ENCODE data around the gene FXYD2.

The FXYD2 gene

GRCh38 chr11:117832511-117832910 is 8.0 kb upstream of the FXYD2 start:
- no peaks in the 10 kb centered on the region for H3K79me1 ChIP-seq (ENCODE audit: low read length)
- H3K9ac ChIP-seq (ENCODE audit: low read length) = no peak overlapping the region
- H3K56ac ChIP-seq (ENCODE audit: low read length) = no peak overlapping the region
- no peak overlapping the region for H2BK120ac ChIP-seq (ENCODE audit: low read depth, low read length)
- WGBS (ENCODE audit: extremely low coverage, insufficient coverage, low lambda C conversion rate) = no CpG with 5 or more reads among the region's 8 CpGs
- no peaks in the 10 kb centered on the region for H3K36me3 ChIP-seq (ENCODE audit: control insufficient read depth, insufficient read depth, low read length)
- no peak overlapping the region for H3K4me2 ChIP-seq (ENCODE audit: low read length)
- H3K23ac ChIP-seq (ENCODE audit: low read length) = no peak overlapping the region
- H3K27me3 ChIP-seq (ENCODE audit: insufficient read depth, low read length, poor library complexity) = no peaks in the 10 kb centered on the region
- no peak overlapping the region for H2BK5ac ChIP-seq (ENCODE audit: low read length)
- no peak overlapping the region for H3K27ac ChIP-seq (ENCODE audit: low read depth, low read length)
- H3K4ac ChIP-seq (ENCODE audit: low read depth, low read length) = no peak overlapping the region
- no peak overlapping the region for H2BK15ac ChIP-seq (replicated peaks; ENCODE audit: low read depth)
- peaks cover 3% of the 10 kb centered on the region for H3K4me1 ChIP-seq (ENCODE audit: control insufficient read depth, low read depth, low read length)
- no peak overlapping the region for H3K4me3 ChIP-seq (ENCODE audit: low read length)
- no peaks in the 10 kb centered on the region for H3K79me2 ChIP-seq (ENCODE audit: control insufficient read depth, insufficient read depth, low read length)
- no peak overlapping the region for H3K18ac ChIP-seq (ENCODE audit: low read length)
- H4K5ac ChIP-seq (ENCODE audit: low read length) = no peak overlapping the region
- DNase-seq = no peak
- H2AK5ac ChIP-seq (ENCODE audit: low read length) = no peak overlapping the region
- H4K8ac ChIP-seq (ENCODE audit: low read depth, low read length) = no peak overlapping the region

- no peaks in the 10 kb centered on the region for H3K79me2 ChIP-seq (ENCODE audit: control insufficient read depth, insufficient read depth, low read length)
- H3K9ac ChIP-seq (ENCODE audit: low read length) = no peak overlapping the region
- no peak overlapping the region for H3K4ac ChIP-seq (ENCODE audit: low read depth, low read length)
- no peak overlapping the region for H3K23ac ChIP-seq (ENCODE audit: low read length)
- no peak overlapping the region for H3K27ac ChIP-seq (ENCODE audit: low read depth, low read length)
- DNase-seq = no peak
- H3K4me2 ChIP-seq (ENCODE audit: low read length) = no peak overlapping the region
- H2BK5ac ChIP-seq (ENCODE audit: low read length) = no peak overlapping the region
- no CpG with 5 or more reads among the region's 7 CpGs for WGBS (ENCODE audit: extremely low coverage, insufficient coverage, low lambda C conversion rate)
- no peak overlapping the region for H2AK5ac ChIP-seq (ENCODE audit: low read length)
- no peaks in the 10 kb centered on the region for H3K79me1 ChIP-seq (ENCODE audit: low read length)
- no peak overlapping the region for H3K56ac ChIP-seq (ENCODE audit: low read length)
- H3K4me1 ChIP-seq (ENCODE audit: control insufficient read depth, low read depth, low read length) = peaks cover 3% of the 10 kb centered on the region
- H3K27me3 ChIP-seq (ENCODE audit: insufficient read depth, low read length, poor library complexity) = no peaks in the 10 kb centered on the region
- no peak overlapping the region for H3K18ac ChIP-seq (ENCODE audit: low read length)
- H2BK15ac ChIP-seq (replicated peaks; ENCODE audit: low read depth) = no peak overlapping the region
- no peak overlapping the region for H2BK120ac ChIP-seq (ENCODE audit: low read depth, low read length)
- H4K5ac ChIP-seq (ENCODE audit: low read length) = no peak overlapping the region
- H4K8ac ChIP-seq (ENCODE audit: low read depth, low read length) = no peak overlapping the region
- no peak overlapping the region for H3K4me3 ChIP-seq (ENCODE audit: low read length)
- no peaks in the 10 kb centered on the region for H3K36me3 ChIP-seq (ENCODE audit: control insufficient read depth, insufficient read depth, low read length)
These were observed 7.3 kb upstream of the FXYD2 start for GRCh38 chr11:117831661-117832415.

GRCh38 chr11:117830674-117831351 is 6.3 kb upstream of the FXYD2 start:
- DNase-seq = no peak
- H3K79me2 ChIP-seq (ENCODE audit: control insufficient read depth, insufficient read depth, low read length) = no peaks in the 10 kb centered on the region
- no peaks in the 10 kb centered on the region for H3K27me3 ChIP-seq (ENCODE audit: insufficient read depth, low read length, poor library complexity)
- H3K23ac ChIP-seq (ENCODE audit: low read length) = peak overlapping the region; percentile 20
- H3K4me2 ChIP-seq (ENCODE audit: low read length) = no peak overlapping the region
- H2BK15ac ChIP-seq (replicated peaks; ENCODE audit: low read depth) = no peak overlapping the region
- peaks cover 3% of the 10 kb centered on the region for H3K4me1 ChIP-seq (ENCODE audit: control insufficient read depth, low read depth, low read length)
- H4K5ac ChIP-seq (ENCODE audit: low read length) = no peak overlapping the region
- H3K4me3 ChIP-seq (ENCODE audit: low read length) = no peak overlapping the region
- no peak overlapping the region for H3K4ac ChIP-seq (ENCODE audit: low read depth, low read length)
- no peaks in the 10 kb centered on the region for H3K79me1 ChIP-seq (ENCODE audit: low read length)
- H3K18ac ChIP-seq (ENCODE audit: low read length) = no peak overlapping the region
- no peak overlapping the region for H2BK5ac ChIP-seq (ENCODE audit: low read length)
- H2AK5ac ChIP-seq (ENCODE audit: low read length) = no peak overlapping the region
- no CpG with 5 or more reads among the region's 6 CpGs for WGBS (ENCODE audit: extremely low coverage, insufficient coverage, low lambda C conversion rate)
- H3K56ac ChIP-seq (ENCODE audit: low read length) = no peak overlapping the region
- no peaks in the 10 kb centered on the region for H3K36me3 ChIP-seq (ENCODE audit: control insufficient read depth, insufficient read depth, low read length)
- H3K9ac ChIP-seq (ENCODE audit: low read length) = no peak overlapping the region
- H4K8ac ChIP-seq (ENCODE audit: low read depth, low read length) = no peak overlapping the region
- no peak overlapping the region for H3K27ac ChIP-seq (ENCODE audit: low read depth, low read length)
- no peak overlapping the region for H2BK120ac ChIP-seq (ENCODE audit: low read depth, low read length)

GRCh38 chr11:117830072-117830471 is 5.5 kb upstream of the FXYD2 start:
- Histone ChIP-seq H3K4me2 (ENCODE audit: low read length) (no peak overlapping the region), H3K23ac (ENCODE audit: low read length) (no peak overlapping the region), H4K5ac (ENCODE audit: low read length) (no peak overlapping the region), H3K4ac (ENCODE audit: low read depth, low read length) (no peak overlapping the region), H3K9ac (ENCODE audit: low read length) (no peak overlapping the region), H3K27ac (ENCODE audit: low read depth, low read length) (no peak overlapping the region), H3K27me3 (ENCODE audit: insufficient read depth, low read length, poor library complexity) (no peaks in the 10 kb centered on the region), H3K36me3 (ENCODE audit: control insufficient read depth, insufficient read depth, low read length) (no peaks in the 10 kb centered on the region), H2BK5ac (ENCODE audit: low read length) (no peak overlapping the region), H4K8ac (ENCODE audit: low read depth, low read length) (no peak overlapping the region), H3K4me3 (ENCODE audit: low read length) (no peak overlapping the region), H3K56ac (ENCODE audit: low read length) (no peak overlapping the region), H3K79me1 (ENCODE audit: low read length) (no peaks in the 10 kb centered on the region), H2BK120ac (ENCODE audit: low read depth, low read length) (no peak overlapping the region), H2AK5ac (ENCODE audit: low read length) (no peak overlapping the region), H3K18ac (ENCODE audit: low read length) (no peak overlapping the region), H3K4me1 (ENCODE audit: control insufficient read depth, low read depth, low read length) (peaks cover 3% of the 10 kb centered on the region), H2BK15ac (replicated peaks; ENCODE audit: low read depth) (no peak overlapping the region), H3K79me2 (ENCODE audit: control insufficient read depth, insufficient read depth, low read length) (no peaks in the 10 kb centered on the region)
- WGBS (ENCODE audit: extremely low coverage, insufficient coverage, low lambda C conversion rate) = no CpG with 5 or more reads among the region's 14 CpGs
- no peak for DNase-seq

GRCh38 chr11:117829369-117829725 is 4.8 kb upstream of the FXYD2 start:
- H3K27ac ChIP-seq (ENCODE audit: low read depth, low read length) = no peak overlapping the region

More at GRCh38 chr11:117829369-117829725, 4.8 kb upstream of the FXYD2 start:
- Histone ChIP-seq H3K27me3 (ENCODE audit: insufficient read depth, low read length, poor library complexity) (no peaks in the 10 kb centered on the region), H3K36me3 (ENCODE audit: control insufficient read depth, insufficient read depth, low read length) (no peaks in the 10 kb centered on the region), H4K8ac (ENCODE audit: low read depth, low read length) (no peak overlapping the region), H2BK120ac (ENCODE audit: low read depth, low read length) (no peak overlapping the region), H3K18ac (ENCODE audit: low read length) (no peak overlapping the region), H3K79me2 (ENCODE audit: control insufficient read depth, insufficient read depth, low read length) (no peaks in the 10 kb centered on the region), H3K4me1 (ENCODE audit: control insufficient read depth, low read depth, low read length) (peaks cover 3% of the 10 kb centered on the region), H3K56ac (ENCODE audit: low read length) (no peak overlapping the region), H3K4ac (ENCODE audit: low read depth, low read length) (no peak overlapping the region), H2AK5ac (ENCODE audit: low read length) (no peak overlapping the region), H2BK5ac (ENCODE audit: low read length) (no peak overlapping the region), H2BK15ac (replicated peaks; ENCODE audit: low read depth) (no peak overlapping the region), H3K23ac (ENCODE audit: low read length) (no peak overlapping the region), H3K9ac (ENCODE audit: low read length) (no peak overlapping the region), H4K5ac (ENCODE audit: low read length) (no peak overlapping the region), H3K4me2 (ENCODE audit: low read length) (no peak overlapping the region), H3K79me1 (ENCODE audit: low read length) (no peaks in the 10 kb centered on the region), H3K4me3 (ENCODE audit: low read length) (no peak overlapping the region)
- no peak for DNase-seq
- no CpG with 5 or more reads among the region's 7 CpGs for WGBS (ENCODE audit: extremely low coverage, insufficient coverage, low lambda C conversion rate)
